GM18951 (cell line): ENCODE results near the gene GDF3.

Experiments used
- POLR2A ChIP-seq: IDR thresholded peaks from 4 replicates; pipeline ENCODE4 v1.6.1; 2011; ENCODE audit warnings: mild to moderate bottlenecking; ENCODE audit not compliant: insufficient read length, insufficient read depth; ENCODE audit errors: extremely low read depth
- in situ Hi-C: fragments of 300-500 bp; cut with MboI; formaldehyde crosslinking; loops from one replicate; pipeline ENCODE4 v1.12.0; 2022; ENCODE audit warnings: low sequenced_read_pairs, mixed read lengths, inconsistent platforms; ENCODE audit not compliant: unreplicated experiment

GDF3 gene

DNA sequence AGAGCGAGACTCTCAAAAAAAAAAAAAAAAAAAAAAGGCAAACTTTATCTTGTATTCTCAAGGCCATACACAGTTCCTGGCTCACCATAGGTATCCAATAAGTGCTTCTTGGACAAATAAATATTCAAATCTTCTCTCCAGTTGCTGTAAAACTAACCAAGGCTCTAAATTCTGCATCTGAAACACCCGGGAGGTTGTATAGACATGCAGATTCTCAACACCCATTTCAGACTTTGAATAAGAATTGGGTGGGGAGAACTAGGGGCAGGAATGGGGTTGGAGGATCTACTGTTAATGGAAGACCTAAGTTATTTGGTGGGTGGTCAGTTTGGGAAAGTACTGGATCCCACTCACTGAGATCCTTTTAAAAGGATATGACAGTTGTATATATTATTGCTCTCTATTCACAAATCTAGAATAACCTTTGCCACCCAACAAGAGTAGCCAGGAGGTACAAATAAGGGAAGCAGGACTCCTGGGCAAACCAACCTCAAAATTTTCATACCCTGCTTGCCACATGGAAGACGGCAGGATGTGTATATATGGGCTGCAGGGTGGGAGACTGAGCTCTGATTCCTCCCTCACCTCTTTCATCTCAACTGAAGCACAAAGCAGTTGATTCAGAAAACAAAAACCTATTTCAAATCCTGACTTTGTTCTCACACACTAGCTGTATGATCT is 879 bp downstream of the GDF3 start:
- no peak for TF ChIP-seq POLR2A
- in situ Hi-C loops: no loop called here

GRCh38 chr12:7693793-7694192 is 1.8 kb downstream of the GDF3 start:
- in situ Hi-C loops: no loop called here
- no peak for TF ChIP-seq POLR2A

DNA sequence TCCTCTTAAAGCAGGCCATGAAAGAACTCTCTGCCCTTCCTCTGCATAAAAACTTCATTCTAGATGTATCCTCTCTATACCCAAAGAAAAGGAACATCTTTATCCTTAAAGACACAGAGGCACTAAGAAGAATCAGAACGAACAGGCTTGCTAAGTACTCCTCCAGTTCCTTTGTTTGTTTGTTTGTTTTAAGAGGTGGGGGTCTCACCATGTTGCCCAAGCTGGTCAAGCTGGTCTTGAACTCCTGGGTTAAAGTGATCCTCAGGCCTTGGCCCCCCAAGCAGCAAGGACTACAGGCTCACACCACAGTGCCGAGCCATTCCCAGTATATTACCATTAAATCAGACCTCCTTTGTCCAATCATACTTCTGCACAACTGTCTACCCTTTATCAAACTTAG is 14.0 kb downstream of the GDF3 start:
- TF ChIP-seq POLR2A: no peak
- in situ Hi-C loops: no loop called here

- in situ Hi-C loops: loop anchor here (10.0 kb wide), 1 partner anchor 125 kb away; no protein-coding TSS in a partner anchor
- TF ChIP-seq POLR2A: no peak
Observed at GRCh38 chr12:7679251-7680045, 16.1 kb downstream of the GDF3 start.

DNA sequence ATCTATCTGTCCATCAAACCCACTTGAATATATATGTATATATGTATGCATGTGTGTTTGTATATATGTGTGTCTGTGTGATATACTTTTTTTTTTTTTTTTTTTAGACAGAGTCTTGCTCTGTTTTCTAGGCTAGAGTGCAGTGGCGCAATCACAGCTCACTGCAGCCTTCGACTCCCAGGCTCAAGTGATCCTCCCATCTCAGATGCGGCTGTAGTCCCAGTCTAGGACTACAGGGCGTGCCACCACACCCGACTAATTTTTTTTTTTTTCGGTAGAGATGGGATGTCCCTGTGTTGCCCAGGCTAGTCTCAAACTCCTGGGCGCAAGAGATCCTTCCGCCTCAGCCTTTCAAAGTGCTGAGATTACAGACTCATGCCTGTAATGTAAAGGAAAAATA is 16.8 kb downstream of the GDF3 start:
- in situ Hi-C loops: loop anchor here (10.0 kb wide), 1 partner anchor 126 kb away; no protein-coding TSS in a partner anchor
- no peak for TF ChIP-seq POLR2A

DNA sequence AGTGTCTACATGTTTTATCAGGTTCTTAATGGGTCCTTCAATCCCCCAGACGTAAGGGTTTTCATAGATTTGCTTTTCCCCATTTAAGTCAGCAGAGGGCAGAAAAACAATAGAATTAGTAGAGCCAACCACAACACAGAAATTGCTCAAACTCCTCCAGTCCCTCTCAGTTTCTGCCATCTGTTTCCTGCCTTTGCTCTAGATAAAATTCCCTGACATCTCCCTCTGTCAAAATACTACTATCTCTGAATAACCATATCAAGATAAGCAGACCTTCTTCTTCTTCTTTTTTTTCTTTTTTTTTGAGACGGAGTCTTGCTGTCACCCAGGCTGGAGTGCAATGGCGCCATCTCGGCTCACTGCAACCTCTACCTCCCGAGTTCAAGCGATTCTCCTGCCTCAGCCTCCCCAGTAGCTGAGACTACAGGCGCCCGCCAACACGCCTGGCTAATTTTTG is 18.1 kb downstream of the GDF3 start:
- in situ Hi-C loops: loop anchor here (10.0 kb wide), 1 partner anchor 127 kb away; no protein-coding TSS in a partner anchor

DNA sequence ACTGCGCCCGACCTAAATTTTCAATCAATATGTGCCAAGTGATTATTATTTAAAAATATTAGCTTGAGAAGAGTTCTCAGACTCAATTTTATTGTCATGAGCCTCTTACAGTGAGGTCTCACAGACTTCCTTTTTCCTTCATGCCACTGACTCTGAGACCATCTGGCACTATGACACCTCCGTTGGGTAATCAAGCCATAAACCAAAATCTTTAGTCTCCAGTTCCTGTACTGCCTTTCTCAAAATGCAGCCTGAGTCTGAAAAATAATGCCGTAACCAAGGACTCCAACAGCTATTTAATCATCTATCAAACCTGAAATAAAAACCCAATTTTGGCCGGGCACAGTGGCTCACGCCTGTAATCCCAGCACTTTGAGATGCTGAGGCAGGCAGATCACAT is 20.1 kb downstream of the GDF3 start:
- in situ Hi-C loops: loop anchor here (10.0 kb wide), 1 partner anchor 129 kb away; no protein-coding TSS in a partner anchor

DNA sequence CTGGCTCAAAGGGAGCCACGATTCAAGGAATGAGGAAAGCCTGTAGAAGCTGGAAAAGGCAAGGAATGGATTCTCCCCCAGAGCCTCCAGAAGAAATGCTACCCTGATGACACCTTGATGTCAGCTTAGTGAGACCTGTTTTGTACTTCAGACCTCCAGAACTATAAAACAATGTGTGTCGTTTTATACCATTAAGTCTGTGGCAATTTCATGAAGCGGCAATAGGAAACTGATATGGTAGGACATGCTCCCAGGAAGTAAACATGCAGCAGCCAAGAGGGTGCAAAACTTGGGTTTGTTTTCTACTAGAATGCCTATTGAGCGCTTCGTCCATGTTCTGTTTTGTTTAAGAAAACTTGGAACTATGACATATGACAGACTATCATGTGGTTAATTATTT is 27.4 kb downstream of the GDF3 start:
- no peak for TF ChIP-seq POLR2A
- in situ Hi-C loops: no loop called here

GRCh38 chr12:7667125-7667524 is 28.4 kb downstream of the GDF3 start:
- in situ Hi-C loops: no loop called here
- TF ChIP-seq POLR2A: no peak

DNA sequence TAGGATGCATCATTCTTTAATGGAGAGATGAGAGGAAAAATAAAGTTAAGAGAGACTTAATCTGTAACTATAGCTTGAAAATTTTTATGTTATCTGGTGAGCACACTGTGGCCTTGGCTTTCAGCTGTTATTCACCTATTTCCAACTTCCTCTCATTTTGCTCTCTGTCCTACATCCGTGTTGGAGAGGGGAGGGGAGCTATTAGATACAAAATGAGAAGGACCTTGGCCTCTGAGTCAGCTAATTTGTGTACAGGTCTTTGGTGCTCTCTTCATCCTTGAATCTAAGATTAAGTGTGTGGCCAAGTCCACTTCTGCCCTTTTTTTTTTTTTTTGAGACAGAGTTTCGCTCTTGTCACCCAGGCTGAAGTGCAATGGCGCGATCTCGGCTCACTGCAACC is 29.0 kb downstream of the GDF3 start:
- in situ Hi-C loops: no loop called here
- TF ChIP-seq POLR2A: no peak

GRCh38 chr12:7661741-7662140 is 33.8 kb downstream of the GDF3 start:
- in situ Hi-C loops: no loop called here
- TF ChIP-seq POLR2A: no peak

GRCh38 chr12:7656121-7656520 is 39.5 kb downstream of the GDF3 start:
- in situ Hi-C loops: no loop called here
- TF ChIP-seq POLR2A: no peak

GRCh38 chr12:7650091-7650490 is 45.5 kb downstream of the GDF3 start:
- no peak for TF ChIP-seq POLR2A
- in situ Hi-C loops: no loop called here

DNA sequence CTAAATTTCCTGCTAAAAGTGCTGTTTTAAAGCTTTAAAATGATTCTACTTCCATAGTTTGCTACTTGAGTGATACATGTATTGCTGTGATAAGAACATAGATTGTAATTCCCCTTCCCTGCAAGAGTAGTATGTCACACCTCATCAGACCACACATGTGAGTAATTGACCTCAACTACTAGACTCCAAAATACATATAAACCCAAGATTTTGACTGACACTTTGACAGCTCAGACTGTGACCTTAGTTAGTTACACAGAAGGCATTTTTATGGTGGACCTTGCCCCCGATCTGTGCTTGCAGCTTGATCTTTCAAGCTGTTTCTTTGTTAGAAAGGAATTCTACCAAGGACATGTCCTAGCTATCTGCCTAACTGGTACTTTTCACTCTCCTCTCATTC is 48.5 kb downstream of the GDF3 start:
- TF ChIP-seq POLR2A: no peak
- in situ Hi-C loops: no loop called here

DNA sequence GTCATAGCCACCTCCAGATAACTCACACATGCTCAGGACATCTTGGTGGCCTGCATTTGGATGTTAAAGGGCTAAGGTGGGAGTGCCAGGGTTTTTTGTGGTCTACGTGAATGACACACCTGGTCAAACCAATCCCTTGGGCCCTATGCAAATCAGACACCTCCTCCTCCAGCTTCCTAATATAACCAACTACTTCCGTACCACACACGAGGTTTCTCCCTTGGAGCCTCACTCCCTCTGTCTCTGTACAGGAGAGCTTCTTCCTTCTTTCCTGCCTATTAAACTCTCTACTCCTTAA is 49.4 kb downstream of the GDF3 start:
- in situ Hi-C loops: no loop called here
- no peak for TF ChIP-seq POLR2A
